GM18526 (cell line): ENCODE results near the gene RNF224.

Experiments used
- POLR2A ChIP-seq: IDR thresholded peaks from 3 replicates; pipeline ENCODE4 v1.6.1; 2011; ENCODE audit not compliant: insufficient read length; ENCODE audit errors: extremely low read depth

The RNF224 gene

GRCh38 chr9:137226338-137227053 lies 806 bp upstream of the RNF224 start:
- no peak for TF ChIP-seq POLR2A

- TF ChIP-seq POLR2A: no peak
These were observed 677 bp downstream of the RNF224 start for GRCh38 chr9:137227853-137228505.

- no peak for TF ChIP-seq POLR2A
These were observed 1.2 kb downstream of the RNF224 start for GRCh38 chr9:137228506-137228967.

- TF ChIP-seq POLR2A: no peak
These were observed 1.9 kb downstream of the RNF224 start for GRCh38 chr9:137228968-137229896.

GRCh38 chr9:137229903-137230704 lies 2.8 kb downstream of the RNF224 start:
- TF ChIP-seq POLR2A: no peak

GRCh38 chr9:137230705-137231371 lies 3.5 kb downstream of the RNF224 start, which contains the start of gene SLC34A3:
SLC34A3 (plus strand) TSS chr9:137230901; CDS start chr9:137231703, 802 bp downstream.
- TF ChIP-seq POLR2A: no peak

- no peak for TF ChIP-seq POLR2A
These were observed 4.2 kb downstream of the RNF224 start for GRCh38 chr9:137231372-137232039.

- TF ChIP-seq POLR2A: no peak
These were observed 4.8 kb downstream of the RNF224 start for GRCh38 chr9:137232101-137232500.

GRCh38 chr9:137232510-137232909 lies 5.2 kb downstream of the RNF224 start:
- no peak for TF ChIP-seq POLR2A

GRCh38 chr9:137233143-137233980 lies 6.1 kb downstream of the RNF224 start:
- TF ChIP-seq POLR2A: no peak

- TF ChIP-seq POLR2A: no peak
These were observed 6.9 kb downstream of the RNF224 start for GRCh38 chr9:137234055-137234697.

- no peak for TF ChIP-seq POLR2A
These were observed 7.6 kb downstream of the RNF224 start for GRCh38 chr9:137234758-137235423.
